Activated naive CD4-positive, alpha-beta T cell treated with anti-CD3 and anti-CD28 coated beads, Interleukin-2, amount 50 U/mL, for 72 hours (primary cell): ENCODE data around the gene CD48. TPM values are rescaled to one million over a fixed set of nuclear protein-coding genes. Genes with fewer than 3 reads are reported as not detected.

ENCODE experiments used
- ATAC-seq, 2 donors: fragments of 150-1000 bp; cut with Tn5 transposase; 2 replicates each; pipeline ENCODE4 v1.10.0; 2021; ENCODE audit warnings: mild to moderate bottlenecking in 2 of 2, moderate library complexity in 2 of 2
- DNase-seq, 2 donors: peaks; one replicate each; pipeline ENCODE4 v3.0.0; 2021 to 2022; ENCODE audit warnings: low spot score in 2 of 2
- H3K27ac Mint-ChIP-seq, 2 donors: one replicate each; pipeline ENCODE4 v1.8.0; 2022; ENCODE audit warnings: mild to moderate bottlenecking in 2 of 2, mixed read lengths in 2 of 2
- H3K36me3 Mint-ChIP-seq, 2 donors: one replicate each; pipeline ENCODE4 v1.8.0; 2022; ENCODE audit warnings: mixed read lengths in 2 of 2
- H3K9me3 Mint-ChIP-seq, 2 donors: one replicate each; pipeline ENCODE4 v1.8.0; 2022; ENCODE audit warnings: mixed read lengths in 2 of 2
- total RNA-seq, 2 donors: library from RNA; stranded (reverse); gene quantifications; one replicate each; pipeline ENCODE4 v1.2.3, GENCODE V29; 2022

The CD48 gene
- total RNA-seq, 2 donors from 2014 or later = 231 to 236 TPM

- ATAC-seq (peak; percentile 30 to 54), DNase-seq (no peak)
- Mint-ChIP-seq H3K9me3 (no peaks in the 10 kb centered on the region), H3K36me3 (peaks cover 80 to 91% of the 10 kb centered on the region in 2 donors), H3K27ac (peak overlapping the region; percentile 83 to 95)
Measured at GRCh38 chr1:160641323-160642280, 70.0 kb downstream of the CD48 start.

GRCh38 chr1:160640359-160641123, 71.1 kb downstream of the CD48 start:
- Mint-ChIP-seq H3K27ac (peak overlapping the region; percentile 95 to 97), H3K36me3 (peaks cover 74 to 90% of the 10 kb centered on the region in 2 donors), H3K9me3 (no peaks in the 10 kb centered on the region)
- DNase-seq = no peak
- peak; percentile 74 to 80 for ATAC-seq

GRCh38 chr1:160639652-160640051, 72.0 kb downstream of the CD48 start:
- peak overlapping the region; percentile 80 to 95 for H3K27ac Mint-ChIP-seq
- no peaks in the 10 kb centered on the region for H3K9me3 Mint-ChIP-seq
- H3K36me3 Mint-ChIP-seq = peaks cover 66 to 88% of the 10 kb centered on the region in 2 donors
- DNase-seq (no peak), ATAC-seq (no peak)

- H3K9me3 Mint-ChIP-seq = no peaks in the 10 kb centered on the region
- ATAC-seq (no peak), DNase-seq (no peak)
- peak overlapping the region; percentile 90 to 95 for H3K27ac Mint-ChIP-seq
- H3K36me3 Mint-ChIP-seq = peaks cover 66 to 87% of the 10 kb centered on the region in 2 donors
Measured at GRCh38 chr1:160638926-160639325, 72.7 kb downstream of the CD48 start.

GRCh38 chr1:160638540-160638857, 73.1 kb downstream of the CD48 start:
- ATAC-seq = no peak

GRCh38 chr1:160637821-160638539, 73.6 kb downstream of the CD48 start:
- Mint-ChIP-seq H3K9me3 (no peaks in the 10 kb centered on the region), H3K36me3 (peaks cover 66 to 87% of the 10 kb centered on the region in 2 donors), H3K27ac (peak overlapping the region; percentile 90 to 95)
- peak; percentile 57 to 69 for ATAC-seq
- no peak for DNase-seq

More at GRCh38 chr1:160638540-160638857, 73.1 kb downstream of the CD48 start:
- Mint-ChIP-seq H3K9me3 (no peaks in the 10 kb centered on the region), H3K27ac (peak overlapping the region; percentile 90 to 95), H3K36me3 (peaks cover 66 to 87% of the 10 kb centered on the region in 2 donors)
- no peak for DNase-seq

GRCh38 chr1:160637065-160637464, 74.6 kb downstream of the CD48 start:
- H3K9me3 Mint-ChIP-seq = no peaks in the 10 kb centered on the region
- peaks cover 63 to 85% of the 10 kb centered on the region in 2 donors for H3K36me3 Mint-ChIP-seq

GRCh38 chr1:160636547-160636946, 75.1 kb downstream of the CD48 start:
- Mint-ChIP-seq H3K27ac (peak overlapping the region in 1 of 2 donors; percentile 53), H3K9me3 (no peaks in the 10 kb centered on the region), H3K36me3 (peaks cover 66 to 88% of the 10 kb centered on the region in 2 donors)
- DNase-seq = no peak
- ATAC-seq = no peak

More at GRCh38 chr1:160637065-160637464, 74.6 kb downstream of the CD48 start:
- ATAC-seq = no peak
- DNase-seq = no peak
- peak overlapping the region; percentile 53 to 95 for H3K27ac Mint-ChIP-seq

- peak overlapping the region in 1 of 2 donors; percentile 91 for H3K27ac Mint-ChIP-seq
- H3K36me3 Mint-ChIP-seq = peaks cover 71 to 93% of the 10 kb centered on the region in 2 donors
- no peaks in the 10 kb centered on the region for H3K9me3 Mint-ChIP-seq
- ATAC-seq = no peak
- DNase-seq = no peak
Measured at GRCh38 chr1:160636076-160636475, 75.5 kb downstream of the CD48 start.

- peaks cover 69 to 91% of the 10 kb centered on the region in 2 donors for H3K36me3 Mint-ChIP-seq
- H3K27ac Mint-ChIP-seq = peak overlapping the region; percentile 32 to 39
- no peak for DNase-seq
- no peak for ATAC-seq
- no peaks in the 10 kb centered on the region for H3K9me3 Mint-ChIP-seq
Measured at GRCh38 chr1:160634543-160635491, 76.8 kb downstream of the CD48 start.

- no peak for DNase-seq
- no peak for ATAC-seq
- peaks cover 61 to 84% of the 10 kb centered on the region in 2 donors for H3K36me3 Mint-ChIP-seq
- H3K27ac Mint-ChIP-seq = peak overlapping the region; percentile 39 to 92
- no peaks in the 10 kb centered on the region for H3K9me3 Mint-ChIP-seq
Measured at GRCh38 chr1:160633330-160633903, 78.2 kb downstream of the CD48 start.

GRCh38 chr1:160631983-160632625, 79.5 kb downstream of the CD48 start:
- Mint-ChIP-seq H3K27ac (peak overlapping the region; percentile 32 to 95), H3K9me3 (no peaks in the 10 kb centered on the region), H3K36me3 (peaks cover 48 to 83% of the 10 kb centered on the region in 2 donors)
- no peak for DNase-seq
- no peak for ATAC-seq

GRCh38 chr1:160630523-160631451, 80.8 kb downstream of the CD48 start:
- Mint-ChIP-seq H3K9me3 (no peaks in the 10 kb centered on the region), H3K27ac (peak overlapping the region; percentile 38 to 95), H3K36me3 (peaks cover 40 to 82% of the 10 kb centered on the region in 2 donors)
- ATAC-seq (no peak), DNase-seq (no peak)
